Amniotic stem cell (primary cell): ENCODE data around the gene FFAR2.
"Not testable (repeated sequence)": the region's sequence is repeated elsewhere in the genome, so short reads cannot be mapped to it uniquely, and the experiment has no call there.

Experiments
- DNase-seq: peaks from one replicate; lab custom pipeline; 2025; lab: John Stamatoyannopoulos, UW

FFAR2 gene

DNA sequence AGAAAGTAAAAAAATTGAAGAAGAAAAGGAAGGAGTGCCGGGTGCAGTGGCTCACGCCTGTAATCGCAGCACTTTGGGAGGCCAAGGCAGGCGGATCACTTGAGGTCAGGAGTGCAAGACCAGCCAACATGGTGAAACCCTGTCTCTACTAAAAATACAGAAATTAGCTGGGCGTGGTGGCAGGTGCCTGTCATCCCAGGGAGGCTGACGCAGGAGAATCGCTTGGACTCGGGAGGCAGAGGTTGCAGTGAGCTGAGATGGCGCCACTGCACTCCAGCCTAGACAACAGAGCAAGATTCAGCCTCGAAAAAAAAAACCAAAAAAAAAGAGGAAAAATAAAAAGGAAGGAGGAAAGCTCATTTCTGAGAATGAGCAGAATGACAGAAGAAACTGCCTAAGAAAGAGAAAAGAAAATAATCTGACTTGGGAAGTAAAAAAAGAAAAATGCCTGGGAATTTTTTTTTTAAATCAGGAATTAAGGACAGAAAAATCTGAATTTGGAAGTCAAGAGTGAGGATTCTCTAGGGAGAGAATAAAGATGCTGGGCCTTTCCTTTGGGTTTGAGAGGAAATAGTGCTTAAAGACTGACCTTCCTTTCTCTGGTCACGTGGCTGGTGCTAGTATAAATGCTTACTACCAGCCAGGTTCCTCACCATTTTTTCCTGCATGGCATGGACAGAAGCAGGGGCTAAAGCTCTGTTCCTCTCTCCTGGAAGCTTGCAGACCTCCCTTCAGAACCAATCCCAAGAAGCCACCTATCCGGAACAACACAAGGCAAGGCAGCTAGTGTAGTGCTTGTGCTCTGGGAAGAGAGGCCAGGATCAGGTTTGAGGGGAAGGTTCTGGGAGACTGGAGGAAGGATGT lies at the start of gene FFAR2:
Gene FFAR2 (plus strand): TSS at position 652 of the 864 bp plus-strand sequence. CDS start 1,458 bp downstream, outside the sequence.
- DNase-seq = no peak

DNA sequence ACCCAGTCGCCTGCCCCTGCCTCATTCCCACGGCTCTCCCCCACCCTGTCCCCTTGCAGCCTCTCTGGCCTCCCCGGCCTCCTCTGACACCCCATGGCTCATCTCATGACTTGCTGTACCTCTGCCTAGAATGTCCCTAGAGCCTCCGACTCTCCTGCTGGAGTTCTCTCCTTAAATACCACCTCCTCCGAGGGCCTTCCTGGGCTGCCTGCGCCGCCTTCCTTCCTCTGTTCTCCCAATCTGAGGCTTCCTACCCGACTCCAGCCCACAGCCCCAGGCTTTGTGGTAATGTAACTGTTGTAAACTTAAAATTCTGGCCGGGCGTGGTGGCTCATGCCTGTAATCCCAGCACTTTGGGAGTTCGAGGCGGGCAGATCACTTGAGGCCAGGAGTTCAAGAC lies 49.5 kb upstream of the FFAR2 start:
- no peak for DNase-seq

DNA sequence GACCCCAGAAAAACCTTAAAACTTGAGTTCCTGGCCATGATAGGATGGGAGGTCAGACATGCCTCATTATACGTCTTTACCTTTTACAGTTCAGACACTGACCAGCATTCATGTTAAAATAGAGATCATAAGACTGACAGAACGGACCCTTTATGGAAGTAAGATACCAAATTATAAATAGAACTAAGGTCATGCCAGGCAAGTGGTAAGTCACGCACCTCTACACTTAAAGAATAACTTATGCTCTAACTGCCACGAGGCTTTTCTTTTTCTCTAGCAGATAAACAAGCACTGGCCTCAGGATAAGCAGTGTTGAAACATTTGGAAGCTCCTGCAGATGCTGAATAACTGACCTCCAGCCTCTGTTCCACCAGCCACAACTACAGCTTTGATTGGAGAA lies 48.8 kb upstream of the FFAR2 start:
- DNase-seq = no peak

DNA sequence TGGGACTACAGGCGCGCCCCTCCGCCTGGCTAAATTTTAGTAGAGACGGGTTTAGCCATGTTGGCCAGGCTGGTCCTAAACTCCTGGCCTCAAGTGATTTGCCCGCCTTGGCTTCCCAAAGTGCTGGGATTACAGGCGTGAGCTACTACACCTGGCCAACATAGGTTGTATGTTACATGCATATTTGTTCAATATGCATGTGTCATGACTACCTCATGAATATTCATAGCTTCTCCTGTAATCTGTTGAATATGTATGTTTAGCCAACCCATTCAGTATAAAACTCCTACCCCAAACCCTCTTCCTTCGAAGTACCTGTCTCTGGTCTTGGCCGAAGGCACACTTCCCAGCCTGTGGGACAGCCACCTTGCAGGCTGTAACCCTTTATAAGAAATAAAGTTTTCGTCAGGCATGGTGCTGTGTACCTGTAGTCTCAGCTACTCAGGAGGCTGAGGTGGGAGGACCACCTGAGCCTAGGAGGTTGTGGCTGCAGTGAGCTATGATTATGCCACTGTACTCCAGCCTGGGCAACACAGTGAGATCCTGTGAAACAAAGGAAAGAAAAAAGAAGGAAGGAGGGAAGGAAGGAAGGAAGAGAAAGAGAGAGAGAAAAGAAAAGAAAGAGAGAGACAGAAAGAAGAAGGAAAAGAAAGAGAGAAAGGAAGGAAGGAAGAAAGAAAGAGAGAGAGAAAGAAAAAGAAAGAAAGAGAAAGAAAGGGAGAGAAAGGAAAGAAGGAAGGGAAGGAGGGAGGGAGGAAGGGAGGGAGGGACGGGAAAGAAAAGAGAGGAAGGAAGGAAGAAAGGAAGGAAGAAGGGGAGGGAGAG lies 47.9 kb upstream of the FFAR2 start:
- DNase-seq = no peak

DNA sequence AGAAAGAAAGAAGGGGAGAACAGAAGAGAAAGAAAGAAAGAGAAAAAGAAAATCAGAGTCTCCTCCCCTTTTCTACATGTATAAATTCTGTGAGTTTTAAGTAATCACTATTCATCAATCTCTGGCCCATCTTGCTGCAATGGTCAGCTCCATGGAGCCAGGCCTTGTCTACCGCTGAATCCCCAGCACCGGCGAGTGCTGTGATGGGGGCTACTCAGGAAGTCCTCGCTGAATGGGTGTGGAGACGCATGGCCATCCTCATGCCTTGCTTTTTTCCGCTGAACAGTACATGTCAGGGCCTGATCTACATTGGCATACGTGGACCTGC lies 47.3 kb upstream of the FFAR2 start:
- no peak for DNase-seq

DNA sequence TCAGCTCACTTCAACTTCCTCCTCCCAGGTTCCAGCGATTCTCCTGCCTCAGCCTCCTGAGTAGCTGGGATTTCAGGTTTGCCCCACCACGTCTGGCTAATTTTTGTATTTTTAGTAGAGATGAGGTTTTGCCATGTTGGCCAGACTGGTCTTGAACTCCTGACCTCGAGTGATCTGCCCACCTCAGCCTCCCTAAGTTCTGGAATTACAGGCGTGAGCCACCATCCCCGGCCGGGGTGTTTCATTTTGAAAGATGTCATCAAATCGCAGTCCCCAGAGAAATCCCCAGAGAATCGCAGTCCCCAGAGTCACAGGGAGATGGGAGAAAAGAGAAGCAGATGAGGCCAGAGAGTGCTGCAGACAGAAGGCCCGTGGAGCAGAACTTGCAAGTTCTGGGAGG lies 46.6 kb upstream of the FFAR2 start:
- DNase-seq = not testable (repeated sequence)

DNA sequence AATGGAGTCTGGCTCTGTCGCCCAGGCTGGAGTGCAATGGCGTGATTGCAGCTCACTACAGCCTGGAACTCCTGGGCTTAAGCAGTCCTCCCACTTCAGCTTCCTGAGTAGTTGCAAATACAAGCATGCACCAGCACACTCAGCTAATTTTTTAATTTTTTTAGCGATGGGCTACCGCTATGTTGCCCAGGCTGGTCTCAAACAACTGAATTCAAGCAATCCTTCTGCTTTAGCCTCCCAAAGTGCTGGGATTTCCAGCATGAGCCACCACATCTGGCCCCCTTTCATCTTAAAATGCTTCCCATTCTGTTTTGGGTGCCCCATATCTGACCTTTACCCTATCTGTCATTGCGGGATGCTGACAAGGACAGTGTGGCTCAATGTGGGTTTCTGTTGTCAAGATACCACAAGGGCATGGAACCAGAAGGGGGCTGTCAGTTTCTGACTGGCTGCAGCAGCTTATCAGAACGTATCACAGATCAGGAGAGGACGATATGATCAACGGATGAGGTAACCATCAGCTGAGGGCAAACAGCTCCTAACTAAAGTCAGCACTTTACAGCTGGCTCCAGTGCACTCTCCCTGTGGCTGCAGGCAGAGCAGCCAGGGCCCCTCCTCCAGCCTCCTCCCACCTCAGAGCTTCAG lies 44.8 kb upstream of the FFAR2 start:
- no peak for DNase-seq

DNA sequence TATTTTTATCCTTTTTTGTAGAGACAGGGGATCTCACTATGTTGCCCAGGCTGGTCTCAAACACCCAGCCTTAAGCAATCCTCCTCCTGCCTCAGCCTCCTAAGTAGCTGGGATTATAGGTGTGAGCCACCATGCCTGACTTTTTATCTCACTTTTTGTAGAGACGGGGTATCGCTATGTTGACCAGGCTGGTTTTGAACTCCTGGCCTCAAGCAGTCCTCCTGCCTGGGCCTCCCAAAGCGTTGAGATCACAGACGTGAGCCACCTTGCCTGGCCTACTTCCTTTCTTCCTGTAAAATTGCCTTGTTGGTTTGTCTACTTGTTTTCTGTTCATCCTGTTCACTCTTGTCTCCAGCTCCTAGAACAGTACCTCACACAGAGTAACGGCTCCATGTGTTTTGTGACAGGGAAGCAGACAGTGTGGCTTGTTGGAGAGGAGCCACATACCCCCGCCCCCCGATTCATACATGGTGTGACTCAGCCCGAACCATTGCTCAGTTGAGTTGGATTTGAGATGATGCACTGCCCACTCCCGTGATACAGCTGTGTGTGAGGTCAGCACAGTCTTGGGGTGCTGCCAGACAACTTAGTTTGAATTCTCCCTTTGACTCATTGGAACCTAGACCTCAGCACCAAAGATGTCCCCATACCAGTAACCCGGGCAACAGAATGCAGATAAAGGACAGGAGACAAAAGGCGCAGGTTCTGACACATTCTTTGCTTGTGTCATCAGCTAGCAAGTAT lies 43.0 kb upstream of the FFAR2 start:
- DNase-seq = peak; percentile 31

DNA sequence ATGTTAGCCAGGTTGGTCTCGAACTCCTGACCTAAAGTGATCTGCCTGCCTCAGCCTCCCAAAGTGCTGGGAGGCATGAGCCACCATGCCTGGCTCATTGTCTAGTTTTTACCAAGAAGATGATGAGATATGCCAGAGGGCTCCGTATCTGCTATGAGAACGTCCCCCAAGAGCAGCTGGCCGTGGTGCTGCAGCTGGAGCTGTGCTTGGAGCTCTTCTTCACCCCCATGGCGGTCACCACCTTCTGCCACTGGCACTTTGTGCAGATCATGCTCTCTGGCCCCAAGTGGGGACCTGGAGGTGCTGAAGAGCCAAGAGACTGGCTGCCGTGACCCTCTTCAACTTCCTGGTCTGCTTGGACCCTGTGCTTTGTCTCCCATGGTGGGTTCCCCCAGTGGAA lies 40.4 kb upstream of the FFAR2 start:
- no peak for DNase-seq

DNA sequence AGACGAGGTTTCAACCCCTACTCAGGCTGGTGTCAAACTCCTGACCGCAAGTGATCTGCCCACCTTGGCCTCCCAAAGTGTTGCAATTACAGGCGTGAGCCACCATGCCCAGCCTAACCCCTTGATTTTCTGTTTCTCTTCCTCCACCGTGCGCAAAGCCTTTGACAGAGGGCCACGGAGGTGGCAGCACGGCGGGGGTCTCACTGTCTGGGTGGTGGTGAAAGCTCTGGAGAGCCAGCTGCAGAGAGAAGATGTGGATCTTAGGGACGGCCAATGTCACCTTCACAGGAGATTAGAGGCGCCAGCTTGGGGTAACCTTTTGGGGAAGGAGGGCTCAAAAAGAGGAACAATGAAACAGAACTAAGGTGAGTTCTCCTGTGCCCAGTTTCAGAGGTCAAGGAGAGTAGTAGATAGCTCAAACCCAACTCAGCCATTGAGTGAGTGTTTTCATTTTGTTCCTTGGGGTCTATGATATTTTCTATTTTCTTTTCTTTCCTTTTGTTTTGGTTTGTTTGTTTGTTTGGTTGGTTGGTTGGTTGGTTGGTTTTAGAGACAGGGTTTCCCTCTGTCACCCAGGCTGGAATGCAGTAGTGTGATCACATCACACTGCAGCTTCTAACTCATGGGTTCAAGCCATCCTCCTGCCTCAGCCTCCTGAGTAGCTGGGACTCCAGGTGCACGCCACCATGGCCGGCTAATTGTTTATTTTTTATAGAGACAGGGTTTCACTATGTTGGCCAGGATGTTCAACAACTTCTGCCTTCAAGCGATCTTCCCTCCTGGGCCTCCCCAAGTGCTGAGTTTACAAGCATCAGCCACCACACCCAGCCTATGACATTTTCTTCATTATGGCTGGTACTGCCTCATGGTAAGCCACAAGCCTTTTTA lies 39.5 kb upstream of the FFAR2 start:
- no peak for DNase-seq

DNA sequence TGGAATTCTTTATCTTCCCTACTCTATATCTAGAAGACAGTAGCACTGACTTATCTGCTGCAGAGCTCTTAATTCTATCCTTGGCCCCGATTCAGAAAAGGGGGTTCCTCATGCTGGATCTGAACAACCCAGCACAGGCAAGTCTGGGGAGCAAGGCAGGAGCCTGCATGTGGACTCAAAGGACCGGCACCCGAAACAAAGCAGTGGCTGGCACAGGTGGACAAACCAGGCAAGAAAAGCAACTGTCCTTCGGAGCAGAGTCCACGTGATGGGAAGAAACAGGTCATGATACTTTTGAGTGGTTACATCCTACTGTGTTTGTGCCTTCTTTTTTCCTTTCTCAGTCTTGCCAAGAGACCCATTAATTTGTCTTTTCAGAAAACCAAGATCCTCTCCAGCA lies 38.9 kb upstream of the FFAR2 start:
- DNase-seq = no peak

DNA sequence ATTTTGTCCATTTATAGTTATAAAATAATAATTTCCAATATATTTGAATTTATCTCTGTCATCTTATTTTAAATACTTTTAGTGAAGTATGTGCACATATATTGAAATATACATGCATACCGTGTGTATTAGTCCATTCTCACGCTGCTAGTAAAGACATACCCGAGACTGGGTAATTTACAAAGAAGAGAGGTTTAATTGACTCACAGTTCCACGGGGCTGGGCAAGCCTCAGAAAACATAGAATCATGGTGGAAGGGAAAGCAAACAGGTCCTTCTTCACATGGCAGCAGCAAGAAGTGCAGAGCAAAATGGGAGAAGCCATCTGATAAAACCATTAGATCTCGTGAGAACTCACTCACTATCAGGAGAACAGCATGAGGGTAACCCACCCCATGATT lies 37.6 kb upstream of the FFAR2 start:
- DNase-seq = no peak

DNA sequence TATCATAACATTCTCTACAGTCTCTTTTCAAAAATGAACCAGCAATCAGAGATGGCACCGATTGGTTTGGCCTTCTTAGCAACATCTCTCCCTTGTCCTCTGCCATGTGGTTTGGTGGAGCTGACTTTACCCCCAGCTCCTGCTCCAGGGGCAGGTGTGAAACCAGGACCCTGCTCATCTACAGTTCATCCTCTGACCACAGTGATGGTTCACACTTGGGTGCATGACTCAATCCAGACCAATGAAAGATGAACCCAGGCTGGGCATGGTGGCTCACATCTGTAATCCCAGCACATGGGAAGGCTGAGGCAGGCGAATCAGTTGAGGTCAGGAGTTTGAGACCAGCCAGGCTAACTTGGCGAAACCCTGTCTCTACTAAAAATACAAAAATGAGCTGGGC lies 33.6 kb upstream of the FFAR2 start:
- no peak for DNase-seq

DNA sequence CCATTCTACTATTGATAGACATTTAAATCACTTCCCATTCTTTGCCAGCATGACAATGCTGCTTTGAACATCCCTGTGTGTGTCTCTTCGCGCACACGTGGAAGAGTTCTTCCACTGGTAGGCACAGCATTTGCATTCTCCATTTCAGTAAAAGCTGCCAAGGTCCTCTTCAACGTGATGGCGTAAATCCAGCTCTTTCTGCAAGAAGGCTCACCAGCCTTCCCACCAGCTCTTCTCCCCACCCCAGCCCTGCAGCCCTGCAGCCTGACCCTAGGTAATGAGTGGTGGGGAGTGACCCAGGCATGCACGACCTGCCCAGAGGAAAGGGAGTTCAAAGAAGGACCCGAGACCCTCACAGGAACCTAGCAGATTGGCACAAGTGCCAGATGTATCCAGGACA lies 31.7 kb upstream of the FFAR2 start:
- DNase-seq = no peak

DNA sequence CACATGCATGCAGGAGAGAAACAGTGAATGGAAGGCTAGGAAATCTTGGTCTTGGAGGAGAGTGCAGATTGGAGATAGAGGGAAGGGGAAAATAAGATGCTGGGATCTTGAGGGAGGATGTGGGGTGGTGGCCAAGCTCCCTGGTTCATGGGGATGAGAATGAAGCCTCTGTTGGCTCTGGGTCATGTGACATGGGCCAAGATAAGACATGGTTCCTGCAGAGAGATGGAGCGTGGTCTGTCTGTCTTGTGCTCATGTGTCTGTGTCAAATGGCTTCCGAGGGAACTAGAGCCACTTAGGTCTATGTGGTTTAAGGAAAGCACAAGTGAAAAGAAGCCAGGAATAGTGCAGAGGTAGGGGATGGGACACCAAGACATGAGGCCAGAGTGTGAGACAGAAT lies 30.8 kb upstream of the FFAR2 start:
- no peak for DNase-seq

DNA sequence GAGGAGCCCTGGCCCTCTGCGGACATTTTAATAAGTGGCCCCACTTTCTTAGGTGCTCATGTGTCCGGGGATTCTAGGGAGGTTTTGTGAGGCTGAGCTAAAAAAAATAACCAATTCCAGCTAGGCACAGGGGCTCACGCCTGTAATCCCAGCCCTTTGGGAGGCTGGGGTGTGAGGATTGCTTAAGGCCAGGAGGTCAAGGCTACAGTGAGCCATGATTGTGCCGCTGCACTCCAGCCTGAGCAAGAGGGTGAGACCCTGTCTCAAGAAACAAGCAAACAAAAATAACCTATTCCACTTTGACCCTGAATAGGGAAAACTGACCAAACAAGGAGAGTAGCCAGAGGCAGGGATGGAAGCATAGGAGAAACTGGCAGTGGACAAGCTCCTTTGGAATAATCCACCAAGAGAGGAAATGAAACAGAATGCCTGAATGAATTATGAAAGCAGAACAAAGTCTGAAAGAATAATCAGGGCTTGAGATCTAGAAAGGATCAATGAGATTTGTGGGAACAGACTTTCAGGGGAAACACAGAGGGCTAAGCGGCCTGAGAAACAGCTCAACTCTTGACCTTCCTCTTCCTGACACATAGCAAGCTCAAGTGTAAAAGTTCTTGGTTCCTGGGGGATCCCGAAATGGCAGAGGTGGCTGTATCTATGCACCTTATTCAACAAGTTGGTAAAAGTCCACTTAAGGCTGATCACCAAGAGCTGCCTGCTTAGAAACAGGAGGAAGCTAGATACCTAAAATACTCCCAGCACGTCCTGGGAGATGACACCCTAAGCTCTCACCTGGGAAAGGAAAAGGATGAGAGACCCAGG lies 30.1 kb upstream of the FFAR2 start:
- DNase-seq = no peak

DNA sequence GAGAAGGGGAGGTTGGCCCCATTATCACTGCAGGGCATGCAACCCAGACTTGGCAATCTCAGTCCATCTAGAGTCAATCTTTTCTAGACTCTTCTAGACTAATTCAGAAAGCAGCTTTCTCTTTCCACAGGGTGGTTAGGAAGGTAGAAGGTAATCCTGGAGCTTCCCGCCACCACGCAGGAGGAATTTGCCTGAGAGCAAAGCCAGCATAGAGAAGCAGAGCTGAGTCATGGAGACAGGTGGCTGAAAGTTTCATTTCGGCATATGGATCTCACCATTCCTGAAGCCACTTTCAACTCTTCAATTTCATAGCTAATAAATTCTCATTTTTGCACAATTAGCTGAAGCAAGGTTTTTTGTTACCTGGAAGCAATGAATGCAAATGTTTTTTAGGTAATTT lies 29.0 kb upstream of the FFAR2 start:
- DNase-seq = no peak

DNA sequence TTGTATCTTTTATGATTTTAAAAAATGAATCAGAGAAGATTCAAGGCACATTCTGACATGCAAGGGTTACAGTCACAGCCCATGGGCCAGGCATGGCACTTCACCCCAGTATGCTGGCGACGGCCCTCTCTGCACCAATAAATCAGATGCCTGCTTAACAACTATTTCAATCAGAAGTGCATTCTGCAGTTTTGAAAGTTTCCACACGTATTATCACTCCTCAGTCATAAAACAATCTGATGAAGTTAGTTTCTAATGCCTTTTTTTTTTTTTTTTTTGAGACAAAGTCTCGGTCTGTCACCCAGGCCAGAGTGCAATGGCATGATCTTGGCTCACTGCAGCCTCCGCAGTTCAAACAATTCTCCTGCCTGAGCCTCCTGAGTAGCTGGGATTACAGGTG lies 28.3 kb upstream of the FFAR2 start:
- no peak for DNase-seq

DNA sequence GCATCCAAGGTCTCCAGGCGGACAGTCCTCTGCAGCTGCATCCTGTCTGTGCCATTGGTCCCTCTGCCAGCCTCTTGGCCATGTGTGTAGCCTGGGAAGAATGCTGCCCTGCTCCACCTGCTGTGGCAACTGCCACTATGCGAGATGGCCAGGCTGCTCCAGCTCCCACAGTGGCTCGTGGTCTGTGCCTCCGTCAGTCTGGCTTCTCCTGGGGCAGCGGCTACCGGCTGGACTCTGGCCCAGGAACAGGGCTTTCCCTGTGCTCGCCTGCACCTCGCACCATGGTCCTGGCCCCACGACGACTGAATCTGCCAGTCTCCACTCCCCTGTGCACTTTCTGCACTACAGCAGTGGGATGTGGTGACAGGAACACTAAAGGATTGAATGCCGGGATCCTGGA lies 26.7 kb upstream of the FFAR2 start:
- no peak for DNase-seq

DNA sequence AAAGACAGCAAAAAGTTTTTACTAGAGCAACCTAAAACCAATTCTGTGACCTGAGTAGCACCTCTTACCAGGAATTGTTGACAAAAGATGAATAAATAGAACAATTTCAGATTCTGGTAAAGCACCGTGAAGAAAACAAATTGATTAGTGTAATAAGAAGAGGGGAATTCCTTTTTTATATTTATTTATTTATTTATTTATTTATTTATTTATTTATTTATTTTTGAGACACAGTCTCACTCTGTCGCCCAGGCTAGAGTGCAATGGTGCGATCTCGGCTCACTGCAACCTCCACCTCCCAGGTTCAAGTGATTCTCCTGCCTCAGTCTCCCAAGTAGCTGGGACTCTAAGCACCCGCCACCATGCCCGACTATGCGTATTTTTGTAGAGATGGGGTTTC lies 24.7 kb upstream of the FFAR2 start:
- DNase-seq = not testable (repeated sequence)
